HG03571 (cell line): ENCODE results near the gene ZFP28.

Experiments
- ATAC-seq: cut with Tn5 transposase; IDR thresholded peaks from one replicate; pipeline ENCODE4 v1.9.1; 2021; ENCODE audit not compliant: unreplicated experiment

Gene ZFP28

DNA sequence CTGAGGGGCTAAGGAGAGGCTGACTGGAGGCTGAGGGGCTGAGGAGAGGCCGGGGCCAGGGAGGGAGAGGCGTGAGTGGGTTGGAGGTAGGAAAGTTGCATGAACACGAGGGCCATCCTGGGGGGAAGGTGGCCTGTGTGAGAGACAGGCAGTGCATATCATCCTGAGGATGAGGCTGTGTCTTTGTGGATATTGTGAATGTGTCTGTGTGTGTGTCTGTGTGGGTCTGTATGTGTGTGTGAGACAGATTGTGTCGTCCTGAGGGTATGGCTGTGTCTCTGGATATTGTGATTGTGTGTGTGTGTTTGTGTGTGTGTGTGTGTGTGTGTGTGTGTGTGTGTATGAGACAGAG is 56.8 kb downstream of the ZFP28 start:
- no peak for ATAC-seq

GRCh38 chr19:56596676-56597075 is 57.9 kb downstream of the ZFP28 start:
- no peak for ATAC-seq

DNA sequence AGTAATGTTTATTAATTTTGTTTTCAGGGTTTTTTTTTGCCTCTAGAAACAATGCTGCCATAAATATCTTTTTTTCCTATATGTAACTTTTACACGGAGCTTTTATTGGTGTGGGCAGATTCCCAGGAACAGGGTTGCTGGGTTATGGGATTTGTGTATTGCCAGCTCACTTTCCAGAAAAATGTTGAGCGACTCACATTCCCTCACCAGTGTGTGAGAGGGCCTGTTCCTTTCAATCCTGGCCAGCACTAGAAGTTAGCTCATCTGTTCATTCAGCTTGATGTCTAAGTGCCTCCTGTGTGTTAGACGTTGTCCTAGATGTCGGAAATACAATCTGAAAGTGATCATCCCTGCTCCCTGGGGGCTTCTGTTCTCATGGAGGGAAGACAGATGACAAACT is 58.9 kb downstream of the ZFP28 start:
- ATAC-seq = no peak

GRCh38 chr19:56601375-56601774 is 62.6 kb downstream of the ZFP28 start:
- ATAC-seq = no peak

DNA sequence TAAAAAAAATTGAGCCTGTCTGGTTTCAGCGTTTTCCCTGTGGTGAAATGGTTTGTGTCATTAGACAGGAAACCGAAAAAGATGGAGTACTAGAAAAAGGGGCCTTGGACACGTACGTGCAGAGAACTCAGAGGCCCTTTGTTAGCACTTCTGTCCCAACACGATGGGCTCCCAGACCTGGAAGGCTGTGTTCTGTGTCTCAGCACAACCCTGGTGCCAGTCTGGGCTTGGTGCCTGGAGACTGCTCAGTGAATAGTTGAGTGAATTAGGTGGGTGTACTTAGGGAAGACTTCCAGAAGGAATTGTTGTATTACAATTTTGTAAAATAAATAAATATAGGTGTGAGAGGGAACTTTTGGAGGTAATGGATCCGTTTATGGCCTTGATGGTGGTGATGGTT is 65.1 kb downstream of the ZFP28 start:
- ATAC-seq = no peak
